Activated CD4-positive, alpha-beta memory T cell treated with anti-CD3 and anti-CD28 coated beads for 36 hours (primary cell): Measurements from ENCODE around the gene TBC1D3K. TPM values are rescaled to one million over a fixed set of nuclear protein-coding genes. Genes with fewer than 3 reads are reported as not detected.
"Not testable (repeated sequence)": the region's sequence is repeated elsewhere in the genome, so short reads cannot be mapped to it uniquely, and the experiment has no call there.

ENCODE experiments used
- CTCF ChIA-PET: fragments of 350-600 bp; sonication (Branson Sonifier 250); formaldehyde crosslinking; loops from one replicate; lab custom pipeline; 2021; ENCODE audit warnings: antibody characterized with exemption, inconsistent platforms; lab: Charles Lee
- POLR2A ChIA-PET: fragments of 350-600 bp; sonication (Branson Sonifier 250); formaldehyde crosslinking; loops from one replicate; lab custom pipeline; 2021; ENCODE audit warnings: antibody characterized with exemption; lab: Charles Lee
- DNase-seq: peaks from one replicate; pipeline ENCODE4 v3.0.0-alpha.2; 2020
- H3K27ac Mint-ChIP-seq: one replicate; pipeline ENCODE4 v1.8.0; 2021; ENCODE audit warnings: mixed read lengths
- H3K27me3 Mint-ChIP-seq: one replicate; pipeline ENCODE4 v1.8.0; 2021; ENCODE audit warnings: mixed read lengths
- H3K36me3 Mint-ChIP-seq: one replicate; pipeline ENCODE4 v1.8.0; 2021; ENCODE audit warnings: mixed read lengths
- H3K4me1 Mint-ChIP-seq: one replicate; pipeline ENCODE4 v1.8.0; 2021; ENCODE audit warnings: low read depth, mixed read lengths
- H3K4me3 Mint-ChIP-seq: one replicate; pipeline ENCODE4 v1.8.0; 2021; ENCODE audit warnings: mild to moderate bottlenecking, mixed read lengths
- H3K9me3 Mint-ChIP-seq: one replicate; pipeline ENCODE4 v1.8.0; 2021; ENCODE audit warnings: mixed read lengths
- intact Hi-C: fragments of 100-400 bp; cut with micrococcal nuclease; formaldehyde crosslinking; loops from one replicate; pipeline ENCODE4 v1.15.1; 2023
- total RNA-seq, 2 experiments: library from RNA; stranded (reverse); gene quantifications; one replicate each; pipeline ENCODE4 v1.2.3, GENCODE V29; 2021

Gene TBC1D3K
- total RNA-seq: not detected

DNA sequence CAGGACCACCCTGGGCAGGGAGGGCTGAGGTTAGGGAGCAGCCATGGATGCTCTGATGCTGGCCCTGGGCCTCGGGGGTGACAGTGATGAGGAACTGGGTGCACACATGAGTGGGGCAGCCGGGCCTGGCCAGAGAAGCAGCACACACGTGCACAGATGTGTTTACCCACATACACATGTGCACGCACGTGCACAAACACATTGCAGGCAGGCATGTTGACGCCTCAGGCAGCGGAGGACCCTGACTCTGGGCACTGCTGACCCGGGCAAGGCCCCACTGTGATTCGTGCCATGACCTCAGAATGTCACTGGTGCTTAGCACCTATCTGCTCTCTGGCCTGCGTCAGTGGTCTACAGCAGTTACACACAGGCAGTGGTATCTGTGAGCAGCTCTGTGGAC lies at the start of gene TBC1D3K:
Gene TBC1D3K, plus strand, starts transcription at position 301 of the 400 bp plus-strand sequence. CDS start 1,585 bp downstream, outside the sequence.
- intact Hi-C loops, DNase-seq, H3K4me3 Mint-ChIP-seq, H3K4me1 Mint-ChIP-seq, CTCF ChIA-PET, H3K27me3 Mint-ChIP-seq, H3K9me3 Mint-ChIP-seq, POLR2A ChIA-PET, H3K36me3 Mint-ChIP-seq, H3K27ac Mint-ChIP-seq: not testable (repeated sequence)

DNA sequence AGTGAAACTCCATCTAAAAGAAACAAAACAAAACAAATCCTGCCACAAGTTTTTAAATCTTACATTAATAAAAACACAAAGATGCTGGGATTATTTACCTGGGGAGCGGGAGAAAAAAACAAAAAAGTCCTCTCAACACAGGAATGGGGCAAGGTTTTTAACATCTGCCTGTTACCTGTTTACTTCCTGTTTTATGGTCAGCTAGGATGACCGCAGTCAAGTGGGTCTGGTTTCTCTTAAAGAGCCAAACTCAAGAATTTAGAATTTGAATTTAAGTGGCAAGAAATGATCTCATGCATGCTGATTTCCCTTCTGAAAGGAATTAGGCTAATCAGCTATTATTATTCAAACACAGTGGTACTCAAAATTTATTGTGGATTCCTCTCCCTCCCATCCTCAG lies 39.7 kb upstream of the TBC1D3K start:
- ChIA-PET CTCF (no interaction called here), POLR2A (no interaction called here)
- Mint-ChIP-seq H3K4me3 (no peak overlapping the region), H3K4me1 (no peaks in the 10 kb centered on the region), H3K9me3 (peaks cover 5% of the 10 kb centered on the region), H3K27ac (no peak overlapping the region), H3K36me3 (no peaks in the 10 kb centered on the region), H3K27me3 (peaks cover 4% of the 10 kb centered on the region)
- intact Hi-C loops: no loop called here
- no peak for DNase-seq

DNA sequence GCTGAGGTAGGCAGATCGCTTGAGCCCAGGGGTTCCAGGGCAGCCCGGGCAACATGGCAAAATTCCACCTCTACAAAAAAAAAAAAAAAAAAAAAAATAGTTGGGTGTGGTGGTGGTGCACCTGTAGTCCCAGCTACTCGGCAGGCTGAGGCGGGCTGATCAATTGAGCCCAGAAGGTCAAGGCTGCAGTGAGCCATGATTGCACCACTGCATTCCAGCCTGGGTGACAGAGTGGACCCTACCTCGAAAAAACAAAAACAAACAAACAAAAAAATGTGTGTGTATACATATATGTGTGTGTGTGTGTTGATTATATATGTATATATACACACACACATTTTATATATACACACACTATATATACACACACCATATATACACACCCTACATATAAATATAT lies 39.1 kb upstream of the TBC1D3K start:
- no peak overlapping the region for H3K27ac Mint-ChIP-seq
- H3K36me3 Mint-ChIP-seq: no peaks in the 10 kb centered on the region
- peaks cover 5% of the 10 kb centered on the region for H3K9me3 Mint-ChIP-seq
- H3K4me1 Mint-ChIP-seq: no peaks in the 10 kb centered on the region
- intact Hi-C loops: no loop called here
- ChIA-PET CTCF (no interaction called here), POLR2A (no interaction called here)
- peaks cover 8% of the 10 kb centered on the region for H3K27me3 Mint-ChIP-seq
- H3K4me3 Mint-ChIP-seq: no peak overlapping the region
- no peak for DNase-seq

DNA sequence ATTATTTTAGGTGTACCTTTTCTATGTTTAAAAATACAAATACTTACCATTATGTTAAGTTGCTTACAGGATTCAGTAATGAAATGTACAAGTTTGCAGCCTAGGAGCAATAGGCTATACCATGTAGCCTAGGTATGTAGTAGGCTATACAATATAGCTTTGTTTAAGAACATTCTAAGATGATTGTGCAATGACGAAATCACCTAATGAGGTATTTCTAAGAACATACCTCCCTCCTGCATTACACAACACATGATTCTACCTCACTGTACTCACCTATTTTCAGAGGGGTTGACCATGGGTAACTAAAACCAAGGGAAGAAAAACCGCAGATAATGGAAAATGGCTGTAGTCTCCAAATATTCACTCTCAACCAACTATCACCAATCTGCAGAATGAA lies 35.3 kb upstream of the TBC1D3K start:
- ChIA-PET POLR2A (interaction anchor here (0.6 kb wide), 1 partner anchor 47 kb away, joined by 3 read pairs; no protein-coding TSS in a partner anchor), CTCF (no interaction called here)
- intact Hi-C loops: no loop called here
- H3K4me3 Mint-ChIP-seq: no peak overlapping the region
- H3K9me3 Mint-ChIP-seq: peaks cover 5% of the 10 kb centered on the region
- H3K27ac Mint-ChIP-seq: no peak overlapping the region
- peaks cover 8% of the 10 kb centered on the region for H3K27me3 Mint-ChIP-seq
- no peak for DNase-seq
- no peaks in the 10 kb centered on the region for H3K36me3 Mint-ChIP-seq
- H3K4me1 Mint-ChIP-seq: no peaks in the 10 kb centered on the region

DNA sequence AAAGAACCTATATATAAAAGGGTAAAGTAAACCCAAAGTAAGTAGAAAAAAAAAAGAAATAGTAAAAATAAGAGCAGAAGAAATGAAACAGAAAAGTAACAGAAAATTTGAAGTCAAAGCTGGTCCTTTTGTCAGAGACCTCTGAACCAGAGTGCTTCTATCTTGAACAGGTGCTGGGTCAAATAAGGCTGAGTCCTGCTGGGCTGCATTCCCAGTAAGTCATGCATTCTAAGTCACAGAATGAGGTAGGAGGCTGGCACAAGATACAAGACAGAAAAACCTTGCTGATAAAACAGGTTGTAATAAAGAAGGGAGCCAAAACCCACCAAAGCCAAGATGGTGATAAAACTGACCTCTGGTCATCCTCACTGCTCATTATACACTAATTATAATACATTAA lies 27.3 kb upstream of the TBC1D3K start:
- DNase-seq, H3K27ac Mint-ChIP-seq, H3K4me1 Mint-ChIP-seq, H3K27me3 Mint-ChIP-seq, POLR2A ChIA-PET, H3K4me3 Mint-ChIP-seq, H3K36me3 Mint-ChIP-seq, H3K9me3 Mint-ChIP-seq, CTCF ChIA-PET, intact Hi-C loops: not testable (repeated sequence)

Other genes with a start within 250 kb of the TBC1D3K start
- gene HNF1B, start 179.4 kb upstream of the TBC1D3K start, total RNA-seq: not detected
- gene TBC1D3L, start 64.6 kb downstream of the TBC1D3K start, total RNA-seq: 10 to 100 TPM; 14.0 to 14.8 TPM
- gene TBC1D3D, start 79.6 kb downstream of the TBC1D3K start, total RNA-seq: under 1 TPM; 0.24 to 0.53 TPM
- gene TBC1D3C, start 144.2 kb downstream of the TBC1D3K start, total RNA-seq: under 1 TPM in 1 of 2 experiments, not detected in 1; 0.21 TPM
- not detected for gene TBC1D3E, start 203.5 kb downstream of the TBC1D3K start, total RNA-seq